GM12878 (cell line): ENCODE measurements around the gene CDHR5. TPM values are rescaled to one million over a fixed set of nuclear protein-coding genes. Genes with fewer than 3 reads are reported as not detected.
A peak's percentile ranks its signal among the peaks of the same experiment; 100 is the strongest.

Source experiments
- ATF7 ChIP-seq: fragments of 450-650 bp; IDR thresholded peaks from 2 replicates; pipeline ENCODE4 v1.6.1; 2016; ENCODE audit warnings: low read depth, mild to moderate bottlenecking
- FOXK2 ChIP-seq: fragments of 450-650 bp; IDR thresholded peaks from 2 replicates; pipeline ENCODE4 v1.6.1; 2017; ENCODE audit warnings: mild to moderate bottlenecking, moderate library complexity
- GABPA ChIP-seq: IDR thresholded peaks from 2 replicates; pipeline ENCODE4 v1.6.1; 2014; ENCODE audit warnings: antibody characterized with exemption, low read depth, mild to moderate bottlenecking, inconsistent platforms
- GATAD2B ChIP-seq: fragments of 450-650 bp; conservative IDR thresholded peaks from 2 replicates; pipeline ENCODE4 v1.6.1; 2017; ENCODE audit warnings: low read depth, mild to moderate bottlenecking, moderate library complexity
- JUNB ChIP-seq: IDR thresholded peaks from 2 replicates; pipeline ENCODE4 v1.6.1; 2016; ENCODE audit warnings: antibody characterized with exemption, mild to moderate bottlenecking
- LARP7 ChIP-seq: fragments of 450-650 bp; IDR thresholded peaks from 2 replicates; pipeline ENCODE4 v1.6.1; 2017; ENCODE audit warnings: mild to moderate bottlenecking
- MEF2A ChIP-seq: IDR thresholded peaks from 2 replicates; pipeline ENCODE4 v1.6.1; 2011; ENCODE audit warnings: low read depth, mild to moderate bottlenecking, low read length, moderate library complexity; ENCODE audit not compliant: insufficient read depth
- MXI1 ChIP-seq: fragments of 150-350 bp; IDR thresholded peaks from 2 replicates; pipeline ENCODE4 v1.6.1; 2011; ENCODE audit warnings: low read depth, mild to moderate bottlenecking, inconsistent platforms, low read length, improper control_type of control experiment
- NFYB ChIP-seq: IDR thresholded peaks from 2 replicates; pipeline ENCODE4 v1.6.1; 2011; ENCODE audit warnings: low read depth, mild to moderate bottlenecking, low read length, improper control_type of control experiment, moderate library complexity; ENCODE audit not compliant: insufficient read depth
- NRF1 ChIP-seq: conservative IDR thresholded peaks from 2 replicates; pipeline ENCODE4 v1.6.1; 2011; ENCODE audit warnings: mild to moderate bottlenecking, low read depth, low read length, improper control_type of control experiment
- PAX5 ChIP-seq: IDR thresholded peaks from 2 replicates; pipeline ENCODE4 v1.6.1; 2011; ENCODE audit warnings: low read depth, low read length, borderline replicate concordance
- POLR2AphosphoS5 ChIP-seq: IDR thresholded peaks from 2 replicates; pipeline ENCODE4 v1.6.1; 2011; ENCODE audit warnings: mild to moderate bottlenecking, low read length, inconsistent platforms
- RELA ChIP-seq: fragments of 450-650 bp; IDR thresholded peaks from 2 replicates; pipeline ENCODE4 v1.8.0; 2014; ENCODE audit warnings: borderline replicate concordance; ENCODE audit not compliant: partially characterized antibody
- RUNX3 ChIP-seq: IDR thresholded peaks from 2 replicates; pipeline ENCODE4 v1.6.1; 2012; ENCODE audit warnings: low read length, inconsistent platforms
- TBL1XR1 ChIP-seq: IDR thresholded peaks from 2 replicates; pipeline ENCODE4 v1.6.1; 2012; ENCODE audit warnings: low read depth, low read length, improper control_type of control experiment
- ZNF24 ChIP-seq: fragments of 450-650 bp; IDR thresholded peaks from 2 replicates; pipeline ENCODE4 v1.6.1; 2017; ENCODE audit warnings: antibody characterized with exemption, mild to moderate bottlenecking
- ZSCAN29 ChIP-seq: fragments of 450-650 bp; IDR thresholded peaks from 2 replicates; pipeline ENCODE4 v1.6.1; 2017; ENCODE audit warnings: mild to moderate bottlenecking, moderate library complexity
- polyA plus RNA-seq, 11 experiments: library from polyadenylated mRNA; depleted of rRNA in 4 of 11; unstranded in 6 of 11; stranded (reverse) in 5 of 11; fragments of >200 nt; fragmentation: Nextera tagmentation in 4 of 11; fragmentation: Illumina TruSeq in 1 of 11; extraction: Ambion mirVana in 4 of 11; extraction: Trizol in 1 of 11; gene quantifications; 1 replicate in 1 of 11; 2 replicates in 10 of 11; pipeline versions ENCODE4 v1.2.1 to v1.2.3, GENCODE V29; 2011 to 2016; ENCODE audit warnings: inconsistent platforms in 2 of 11, missing spikeins in 2 of 11, low read depth in 1 of 11
- total RNA-seq, 4 experiments: library from RNA; depleted of rRNA in 3 of 4; stranded (reverse); fragments of >200 nt in 3 of 4; fragmentation: Illumina TruSeq in 1 of 4; extraction: Trizol in 1 of 4; gene quantifications; 2 replicates each; pipeline versions ENCODE4 v1.2.1 to v1.2.3, GENCODE V29; 2013 to 2021
- TF ChIP-seq, protein P1 (sequence below): fragments of 450-650 bp; IDR thresholded peaks from 2 replicates; pipeline ENCODE4 v1.6.1; 2017; ENCODE audit warnings: mild to moderate bottlenecking, low read depth, inconsistent platforms; ENCODE audit not compliant: poor library complexity, severe bottlenecking
- TF ChIP-seq, protein P2 (sequence below): IDR thresholded peaks from 2 replicates; pipeline ENCODE4 v1.6.1; 2012; ENCODE audit warnings: low read depth, low read length, improper control_type of control experiment

CDHR5 gene
- total and polyA plus RNA-seq, 10 of the 15 experiments (the other 5 are each of a cell fraction or from before 2014, with no cell fraction given) = 0.06 TPM; not detected in 9

- no peak for TF ChIP-seq GABPA
- 0 out of 2 replicates have a peak, but pooled peaks have one; percentile 31 for TF ChIP-seq FOXK2
- no peak for TF ChIP-seq ATF7
- TF ChIP-seq, protein P1, sequence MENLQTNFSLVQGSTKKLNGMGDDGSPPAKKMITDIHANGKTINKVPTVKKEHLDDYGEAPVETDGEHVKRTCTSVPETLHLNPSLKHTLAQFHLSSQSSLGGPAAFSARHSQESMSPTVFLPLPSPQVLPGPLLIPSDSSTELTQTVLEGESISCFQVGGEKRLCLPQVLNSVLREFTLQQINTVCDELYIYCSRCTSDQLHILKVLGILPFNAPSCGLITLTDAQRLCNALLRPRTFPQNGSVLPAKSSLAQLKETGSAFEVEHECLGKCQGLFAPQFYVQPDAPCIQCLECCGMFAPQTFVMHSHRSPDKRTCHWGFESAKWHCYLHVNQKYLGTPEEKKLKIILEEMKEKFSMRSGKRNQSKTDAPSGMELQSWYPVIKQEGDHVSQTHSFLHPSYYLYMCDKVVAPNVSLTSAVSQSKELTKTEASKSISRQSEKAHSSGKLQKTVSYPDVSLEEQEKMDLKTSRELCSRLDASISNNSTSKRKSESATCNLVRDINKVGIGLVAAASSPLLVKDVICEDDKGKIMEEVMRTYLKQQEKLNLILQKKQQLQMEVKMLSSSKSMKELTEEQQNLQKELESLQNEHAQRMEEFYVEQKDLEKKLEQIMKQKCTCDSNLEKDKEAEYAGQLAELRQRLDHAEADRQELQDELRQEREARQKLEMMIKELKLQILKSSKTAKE = no peak
- peak; percentile 97 for TF ChIP-seq GATAD2B
- TF ChIP-seq MXI1 = peak; percentile 57; the same call in 1 of the 2 replicates
- TF ChIP-seq MEF2A = no peak
- no peak for TF ChIP-seq ZNF24
- no peak for TF ChIP-seq TBL1XR1
- TF ChIP-seq JUNB = no peak
- no peak for TF ChIP-seq NRF1
- no peak for TF ChIP-seq RELA
- TF ChIP-seq, protein P2, sequence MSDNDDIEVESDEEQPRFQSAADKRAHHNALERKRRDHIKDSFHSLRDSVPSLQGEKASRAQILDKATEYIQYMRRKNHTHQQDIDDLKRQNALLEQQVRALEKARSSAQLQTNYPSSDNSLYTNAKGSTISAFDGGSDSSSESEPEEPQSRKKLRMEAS = peak; percentile 14; the same call in 1 of the 2 replicates
- peak; percentile 40; the same call in 1 of the 2 replicates for TF ChIP-seq POLR2AphosphoS5
- TF ChIP-seq ZSCAN29 = peak; percentile 31; the same call in 1 of the 2 replicates
- TF ChIP-seq LARP7 = peak; percentile 95
- peak; percentile 93 for TF ChIP-seq NFYB
- TF ChIP-seq RUNX3 = no peak
- 0 out of 2 replicates have a peak, but pooled peaks have one; percentile 4 for TF ChIP-seq PAX5
- TF ChIP-seq, all 136 proteins: peak for 38
Measured at GRCh38 chr11:568306-569157, 56.2 kb downstream of the CDHR5 start (continued).
